C4-2B (cell line): ENCODE measurements around the gene MYO1E.

Experiments
- CTCF ChIP-seq: fragments of 450-650 bp; conservative IDR thresholded peaks from 2 replicates; pipeline ENCODE4 v1.5.1; 2017; ENCODE audit warnings: mild to moderate bottlenecking
- ZFX ChIP-seq: fragments of 450-650 bp; IDR thresholded peaks from 2 replicates; pipeline ENCODE4 v1.6.1; 2017

GRCh38 chr15:59170295-59171066, 202.2 kb downstream of the MYO1E start:
- TF ChIP-seq CTCF = no peak
- no peak for TF ChIP-seq ZFX
